GM23338 (cell line): ENCODE data around the gene BICDL1. TPM values are rescaled to one million over a fixed set of nuclear protein-coding genes. Genes with fewer than 3 reads are reported as not detected.

Experiments
- ATAC-seq: fragments of 200-7000 bp; cut with Tn5 transposase; 3 replicates; pipeline ENCODE4 v1.9.1; 2020
- DNase-seq: peaks from one replicate; pipeline ENCODE4 v3.0.0-alpha.2; 2015; ENCODE audit warnings: low spot score
- H2AFZ ChIP-seq: fragments of 200-600 bp; sonication (generic); 2 replicates; pipeline ENCODE4 v1.8.0; 2016; ENCODE audit warnings: antibody characterized with exemption, mild to moderate bottlenecking, moderate library complexity
- H3F3A ChIP-seq: fragments of 200-600 bp; sonication (generic); replicated peaks from 2 replicates; pipeline ENCODE4 v1.8.0; 2017; ENCODE audit warnings: antibody characterized with exemption, mixed run types, low read depth
- H3K27ac ChIP-seq: fragments of 200-600 bp; sonication (generic); 2 replicates; pipeline ENCODE4 v1.6.1; 2016; ENCODE audit warnings: low read depth
- H3K27me3 ChIP-seq: fragments of 200-600 bp; sonication (generic); 2 replicates; pipeline ENCODE4 v1.8.0; 2016; ENCODE audit warnings: mild to moderate bottlenecking, mixed run types, moderate library complexity; ENCODE audit not compliant: insufficient read depth
- H3K36me3 ChIP-seq: fragments of 200-600 bp; sonication (generic); 2 replicates; pipeline ENCODE4 v1.8.0; 2016; ENCODE audit warnings: mild to moderate bottlenecking; ENCODE audit not compliant: insufficient read depth
- H3K4me1 ChIP-seq: fragments of 200-600 bp; sonication (generic); 2 replicates; pipeline ENCODE4 v1.8.0; 2016; ENCODE audit warnings: mild to moderate bottlenecking, moderate library complexity; ENCODE audit not compliant: insufficient read depth
- H3K4me2 ChIP-seq: fragments of 200-600 bp; sonication (generic); 2 replicates; pipeline ENCODE4 v1.7.1; 2017; ENCODE audit warnings: mixed run types
- H3K4me3 ChIP-seq: fragments of 200-600 bp; sonication (generic); 2 replicates; pipeline ENCODE4 v1.6.1; 2016; ENCODE audit warnings: mixed run types
- H3K79me2 ChIP-seq: fragments of 200-600 bp; sonication (generic); replicated peaks from 2 replicates; pipeline ENCODE4 v1.8.0; 2017; ENCODE audit warnings: mild to moderate bottlenecking; ENCODE audit not compliant: insufficient read depth
- H3K9me2 ChIP-seq: fragments of 200-600 bp; sonication (generic); 2 replicates; pipeline ENCODE4 v1.8.0; 2017; ENCODE audit not compliant: insufficient read depth
- H4K20me1 ChIP-seq: fragments of 200-600 bp; sonication (generic); replicated peaks from 2 replicates; pipeline ENCODE4 v1.8.0; 2017; ENCODE audit warnings: mild to moderate bottlenecking; ENCODE audit not compliant: insufficient read depth
- H3K27ac Mint-ChIP-seq: 2 replicates; pipeline ENCODE4 v1.8.0; 2020; ENCODE audit warnings: inconsistent platforms, mild to moderate bottlenecking, moderate library complexity, mixed read lengths
- H3K27me3 Mint-ChIP-seq: 3 replicates; pipeline ENCODE4 v1.8.0; 2022; ENCODE audit warnings: low read depth, mild to moderate bottlenecking, moderate library complexity, mixed read lengths, inconsistent platforms; ENCODE audit not compliant: insufficient read depth, poor library complexity
- H3K36me3 Mint-ChIP-seq: 3 replicates; pipeline ENCODE4 v1.8.0; 2021; ENCODE audit warnings: low read depth, mild to moderate bottlenecking, inconsistent platforms, moderate library complexity, mixed read lengths
- H3K4me1 Mint-ChIP-seq: 3 replicates; pipeline ENCODE4 v1.8.0; 2020; ENCODE audit warnings: mild to moderate bottlenecking, inconsistent platforms, mixed read lengths
- H3K4me3 Mint-ChIP-seq: 3 replicates; pipeline ENCODE4 v1.8.0; 2021; ENCODE audit warnings: moderate library complexity, mild to moderate bottlenecking, inconsistent platforms, mixed read lengths
- H3K9me3 Mint-ChIP-seq: 3 replicates; pipeline ENCODE4 v1.8.0; 2020; ENCODE audit warnings: moderate library complexity, mild to moderate bottlenecking, inconsistent platforms, mixed read lengths
- CREB1 ChIP-seq: fragments of 250-450 bp; sonication (Bioruptor Pico); IDR thresholded peaks from 2 replicates; pipeline ENCODE4 v1.5.0; 2020; ENCODE audit warnings: low read depth, mild to moderate bottlenecking, moderate library complexity
- ETS1 ChIP-seq: IDR thresholded peaks from 2 replicates; pipeline ENCODE4 v1.6.1; 2016; ENCODE audit warnings: antibody characterized with exemption
- EZH2 ChIP-seq: fragments of 200-600 bp; sonication (generic); IDR thresholded peaks from one replicate; pipeline ENCODE4 v1.8.0; 2017; ENCODE audit warnings: antibody characterized with exemption, mild to moderate bottlenecking, low read depth; ENCODE audit not compliant: unreplicated experiment
- EZH2phosphoT487 ChIP-seq: fragments of 200-600 bp; sonication (generic); IDR thresholded peaks from one replicate; pipeline ENCODE4 v1.8.1; 2018; ENCODE audit warnings: antibody characterized with exemption; ENCODE audit not compliant: unreplicated experiment
- JUNB ChIP-seq: IDR thresholded peaks from one replicate; pipeline ENCODE4 v1.6.1; 2016; ENCODE audit warnings: antibody characterized with exemption; ENCODE audit not compliant: unreplicated experiment
- NANOG ChIP-seq: IDR thresholded peaks from 2 replicates; pipeline ENCODE4 v1.6.1; 2016; ENCODE audit warnings: antibody characterized with exemption, borderline replicate concordance
- POLR2AphosphoS5 ChIP-seq: IDR thresholded peaks from 2 replicates; pipeline ENCODE4 v1.6.1; 2016; ENCODE audit warnings: antibody characterized with exemption, low read depth
- STAT1 ChIP-seq: IDR thresholded peaks from one replicate; pipeline ENCODE4 v1.6.1; 2016; ENCODE audit warnings: antibody characterized with exemption; ENCODE audit not compliant: unreplicated experiment
- ZNF114 ChIP-seq: fragments of 250-450 bp; sonication (Bioruptor Pico); IDR thresholded peaks from 2 replicates; pipeline ENCODE4 v1.5.0; 2020; ENCODE audit warnings: mild to moderate bottlenecking, moderate library complexity
- ZNF331 ChIP-seq: fragments of 250-450 bp; sonication (Bioruptor Pico); IDR thresholded peaks from 2 replicates; pipeline ENCODE4 v1.5.0; 2020; ENCODE audit warnings: low read depth, mild to moderate bottlenecking, moderate library complexity
- polyA plus RNA-seq: library from polyadenylated mRNA; unstranded; fragments of >200 nt; fragmentation: Nextera tagmentation; extraction: Ambion mirVana; gene quantifications from 2 replicates; pipeline ENCODE4 v1.2.1, GENCODE V29; 2016
- total RNA-seq: library from RNA; depleted of rRNA; stranded (reverse); fragments of >200 nt; shearing (Covaris generic); gene quantifications from 2 replicates; pipeline ENCODE4 v1.2.3, GENCODE V29; 2014
- TF ChIP-seq, protein P1 (sequence below): IDR thresholded peaks from one replicate; pipeline ENCODE4 v1.6.1; 2018; ENCODE audit warnings: antibody characterized with exemption; ENCODE audit not compliant: unreplicated experiment
- TF ChIP-seq, protein P2 (sequence below), 2 experiments: fragments of 200-600 bp in 1 of 2; sonication (generic) in 1 of 2; conservative IDR thresholded peaks; 2 replicates each; pipeline versions ENCODE4 v1.5.1 to v1.6.1; 2016 to 2017; ENCODE audit warnings: antibody characterized with exemption in 2 of 2, low read depth in 2 of 2, mild to moderate bottlenecking in 2 of 2, moderate library complexity in 1 of 2

The BICDL1 gene
- total and polyA plus RNA-seq, 2 experiments from 2014 or later: 14.0 to 25.7 TPM

DNA sequence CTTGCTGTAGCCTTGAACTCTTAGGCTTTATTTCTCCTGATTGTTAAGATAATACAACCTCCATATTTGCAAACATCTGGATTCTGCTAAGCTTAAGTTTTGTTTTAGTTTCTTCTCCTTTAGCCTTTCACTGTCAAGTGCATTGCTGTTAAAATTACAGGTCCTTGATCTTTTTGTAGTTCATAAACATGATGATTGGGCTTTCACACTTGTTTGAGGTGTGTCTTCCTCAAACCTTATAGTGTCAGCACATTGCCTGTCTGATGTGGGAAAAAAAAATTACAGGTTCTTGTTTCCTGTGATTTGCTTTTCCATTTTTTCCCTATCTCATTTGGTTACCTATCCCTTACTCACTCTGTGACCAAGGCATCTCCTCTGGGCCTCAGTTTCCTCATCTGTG lies 59.2 kb downstream of the BICDL1 start (continued):
- TF ChIP-seq, protein P1, sequence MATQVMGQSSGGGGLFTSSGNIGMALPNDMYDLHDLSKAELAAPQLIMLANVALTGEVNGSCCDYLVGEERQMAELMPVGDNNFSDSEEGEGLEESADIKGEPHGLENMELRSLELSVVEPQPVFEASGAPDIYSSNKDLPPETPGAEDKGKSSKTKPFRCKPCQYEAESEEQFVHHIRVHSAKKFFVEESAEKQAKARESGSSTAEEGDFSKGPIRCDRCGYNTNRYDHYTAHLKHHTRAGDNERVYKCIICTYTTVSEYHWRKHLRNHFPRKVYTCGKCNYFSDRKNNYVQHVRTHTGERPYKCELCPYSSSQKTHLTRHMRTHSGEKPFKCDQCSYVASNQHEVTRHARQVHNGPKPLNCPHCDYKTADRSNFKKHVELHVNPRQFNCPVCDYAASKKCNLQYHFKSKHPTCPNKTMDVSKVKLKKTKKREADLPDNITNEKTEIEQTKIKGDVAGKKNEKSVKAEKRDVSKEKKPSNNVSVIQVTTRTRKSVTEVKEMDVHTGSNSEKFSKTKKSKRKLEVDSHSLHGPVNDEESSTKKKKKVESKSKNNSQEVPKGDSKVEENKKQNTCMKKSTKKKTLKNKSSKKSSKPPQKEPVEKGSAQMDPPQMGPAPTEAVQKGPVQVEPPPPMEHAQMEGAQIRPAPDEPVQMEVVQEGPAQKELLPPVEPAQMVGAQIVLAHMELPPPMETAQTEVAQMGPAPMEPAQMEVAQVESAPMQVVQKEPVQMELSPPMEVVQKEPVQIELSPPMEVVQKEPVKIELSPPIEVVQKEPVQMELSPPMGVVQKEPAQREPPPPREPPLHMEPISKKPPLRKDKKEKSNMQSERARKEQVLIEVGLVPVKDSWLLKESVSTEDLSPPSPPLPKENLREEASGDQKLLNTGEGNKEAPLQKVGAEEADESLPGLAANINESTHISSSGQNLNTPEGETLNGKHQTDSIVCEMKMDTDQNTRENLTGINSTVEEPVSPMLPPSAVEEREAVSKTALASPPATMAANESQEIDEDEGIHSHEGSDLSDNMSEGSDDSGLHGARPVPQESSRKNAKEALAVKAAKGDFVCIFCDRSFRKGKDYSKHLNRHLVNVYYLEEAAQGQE: no peak
- TF ChIP-seq POLR2AphosphoS5: no peak
- no peak for TF ChIP-seq CREB1
- TF ChIP-seq EZH2: no peak
- TF ChIP-seq NANOG: no peak
- TF ChIP-seq ETS1: no peak
- no peak for TF ChIP-seq EZH2phosphoT487
- TF ChIP-seq STAT1: no peak
- no peak for TF ChIP-seq ZNF331 (CRISPR knock-in tag)
- no peak for TF ChIP-seq JUNB
- TF ChIP-seq, protein P2, sequence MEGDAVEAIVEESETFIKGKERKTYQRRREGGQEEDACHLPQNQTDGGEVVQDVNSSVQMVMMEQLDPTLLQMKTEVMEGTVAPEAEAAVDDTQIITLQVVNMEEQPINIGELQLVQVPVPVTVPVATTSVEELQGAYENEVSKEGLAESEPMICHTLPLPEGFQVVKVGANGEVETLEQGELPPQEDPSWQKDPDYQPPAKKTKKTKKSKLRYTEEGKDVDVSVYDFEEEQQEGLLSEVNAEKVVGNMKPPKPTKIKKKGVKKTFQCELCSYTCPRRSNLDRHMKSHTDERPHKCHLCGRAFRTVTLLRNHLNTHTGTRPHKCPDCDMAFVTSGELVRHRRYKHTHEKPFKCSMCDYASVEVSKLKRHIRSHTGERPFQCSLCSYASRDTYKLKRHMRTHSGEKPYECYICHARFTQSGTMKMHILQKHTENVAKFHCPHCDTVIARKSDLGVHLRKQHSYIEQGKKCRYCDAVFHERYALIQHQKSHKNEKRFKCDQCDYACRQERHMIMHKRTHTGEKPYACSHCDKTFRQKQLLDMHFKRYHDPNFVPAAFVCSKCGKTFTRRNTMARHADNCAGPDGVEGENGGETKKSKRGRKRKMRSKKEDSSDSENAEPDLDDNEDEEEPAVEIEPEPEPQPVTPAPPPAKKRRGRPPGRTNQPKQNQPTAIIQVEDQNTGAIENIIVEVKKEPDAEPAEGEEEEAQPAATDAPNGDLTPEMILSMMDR (conservative IDR thresholded peaks at IDR 0.05; ENCODE audit: low read depth in 2 of 2): no peak

GRCh38 chr12:120049426-120049825 lies 60.4 kb downstream of the BICDL1 start:
- H3K79me2 ChIP-seq: no peaks in the 10 kb centered on the region
- H3K9me3 Mint-ChIP-seq: peaks cover 7% of the 10 kb centered on the region; the same call in 1 of the 3 replicates
- H3K27me3 Mint-ChIP-seq: no peaks in the 10 kb centered on the region
- H3K36me3 Mint-ChIP-seq: peaks cover 8% of the 10 kb centered on the region; the same call in 2 of the 3 replicates
- no peaks in the 10 kb centered on the region for H3K9me2 ChIP-seq
- no peak overlapping the region for H3K27ac ChIP-seq
- no peak overlapping the region for H3K27ac Mint-ChIP-seq
- 0 out of 2 replicates have a peak, but pooled peaks cover 6% of the 10 kb centered on the region for H3F3A ChIP-seq
- DNase-seq: no peak
- H3K4me3 ChIP-seq: no peak overlapping the region
- no peaks in the 10 kb centered on the region for H3K4me1 ChIP-seq
- no peaks in the 10 kb centered on the region; the same call in 1 of the 2 replicates for H4K20me1 ChIP-seq
- no peak for ATAC-seq
- no peak overlapping the region for H2AFZ ChIP-seq
- no peaks in the 10 kb centered on the region for H3K4me1 Mint-ChIP-seq
- H3K27me3 ChIP-seq: no peaks in the 10 kb centered on the region
- no peak overlapping the region for H3K4me3 Mint-ChIP-seq
- H3K36me3 ChIP-seq: no peaks in the 10 kb centered on the region
- no peak overlapping the region for H3K4me2 ChIP-seq
- no peak for TF ChIP-seq ZNF114 (CRISPR knock-in tag)
- TF ChIP-seq JUNB: no peak
- no peak for TF ChIP-seq EZH2
- TF ChIP-seq, protein P1: no peak
- TF ChIP-seq ZNF331 (CRISPR knock-in tag): no peak
- TF ChIP-seq ETS1: no peak
